Stromal cell of bone marrow (primary cell): ENCODE data around the gene POLD1.

ENCODE experiments used
- DNase-seq: peaks from one replicate; pipeline ENCODE4 v3.0.0-alpha.2; 2012; ENCODE audit warnings: low read depth

POLD1 gene

DNA sequence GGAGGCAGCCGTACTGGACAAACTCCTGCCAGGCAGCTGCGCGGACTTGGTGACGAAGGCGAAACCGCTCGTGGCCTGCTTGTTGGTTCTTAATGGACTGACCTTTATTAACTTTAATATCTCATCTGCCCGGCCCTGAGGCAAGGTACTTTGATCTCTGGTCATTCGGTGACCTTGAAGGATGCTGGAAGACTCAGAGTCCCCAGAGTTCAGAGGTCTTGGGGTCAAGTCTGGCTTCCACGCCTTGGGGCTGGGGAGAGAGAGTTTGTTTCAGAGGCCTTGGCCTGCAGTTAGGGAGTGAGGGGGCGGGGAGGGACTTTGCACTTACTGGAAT lies 82.5 kb downstream of the POLD1 start:
- no peak for DNase-seq

DNA sequence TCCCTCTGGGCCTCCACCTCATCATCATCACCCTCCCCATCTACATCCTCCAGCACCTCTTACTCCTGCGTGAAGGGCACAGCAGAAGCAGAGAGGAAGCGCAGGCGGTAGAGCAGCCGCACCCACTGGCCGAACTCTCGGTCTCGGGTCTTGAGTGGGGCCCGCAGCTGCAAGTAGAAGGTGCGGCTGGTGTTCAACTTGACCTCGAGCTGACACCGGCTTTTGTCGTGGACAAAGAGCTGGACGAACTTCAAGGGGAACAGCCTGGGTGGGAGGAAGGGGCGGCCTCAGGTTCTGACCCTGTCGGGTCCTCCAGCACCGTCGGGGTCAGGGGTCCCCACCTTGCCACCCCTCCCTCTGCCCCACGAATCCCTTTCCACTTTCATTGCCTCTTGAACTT lies 83.4 kb downstream of the POLD1 start:
- DNase-seq: no peak
